GM18519 (cell line): ENCODE measurements around the gene CCNT2.
"Not testable (repeated sequence)": the region's sequence is repeated elsewhere in the genome, so short reads cannot be mapped to it uniquely, and the experiment has no call there.

Experiments used
- ATAC-seq: cut with Tn5 transposase; IDR thresholded peaks from one replicate; pipeline ENCODE4 v1.9.1; 2021; ENCODE audit warnings: mild to moderate bottlenecking, moderate library complexity; ENCODE audit not compliant: unreplicated experiment, low FRiP score

CCNT2 gene

DNA sequence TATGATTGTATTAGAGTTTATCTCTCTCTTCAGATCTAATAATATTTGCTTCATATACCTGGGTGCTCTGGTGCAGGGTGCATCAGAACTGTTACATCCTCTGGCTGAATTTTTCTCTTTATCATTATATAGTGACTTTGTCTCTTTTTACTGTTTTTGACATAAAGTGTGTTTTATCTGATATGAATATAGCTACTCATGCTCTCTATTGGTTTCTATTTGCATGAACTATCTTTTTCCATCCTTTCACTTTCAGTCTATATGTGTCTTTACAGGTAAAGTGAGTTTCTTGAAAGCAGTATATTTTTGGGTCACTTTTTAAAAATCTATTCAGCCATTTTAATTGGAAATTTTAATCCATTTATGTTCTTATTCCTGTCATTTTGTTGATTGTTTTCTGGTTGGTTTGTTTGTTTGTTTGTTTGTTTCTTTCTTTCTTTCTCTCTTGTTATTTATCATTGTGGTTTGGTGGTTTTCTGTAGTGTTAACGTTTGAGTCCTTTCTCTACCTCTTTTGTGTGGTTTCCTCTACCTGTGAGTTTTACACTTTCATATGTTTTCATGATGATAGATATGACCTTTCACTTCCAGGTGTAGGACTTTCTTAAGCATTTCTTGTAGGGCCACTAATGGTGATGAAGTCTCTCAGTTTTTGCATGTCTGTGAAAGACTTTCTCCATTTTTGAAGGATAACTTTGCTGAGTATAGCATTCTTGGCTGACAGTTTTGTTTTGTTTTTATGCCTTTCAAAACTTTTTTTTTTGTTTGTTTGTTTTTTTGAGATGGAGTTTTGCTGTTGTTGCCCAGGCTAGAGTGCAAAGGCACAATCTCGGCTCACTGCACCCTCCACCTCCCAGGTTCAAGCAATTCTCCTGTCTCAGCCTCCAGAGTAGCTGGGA is 54.9 kb downstream of the CCNT2 start:
- ATAC-seq = peak; percentile 75

DNA sequence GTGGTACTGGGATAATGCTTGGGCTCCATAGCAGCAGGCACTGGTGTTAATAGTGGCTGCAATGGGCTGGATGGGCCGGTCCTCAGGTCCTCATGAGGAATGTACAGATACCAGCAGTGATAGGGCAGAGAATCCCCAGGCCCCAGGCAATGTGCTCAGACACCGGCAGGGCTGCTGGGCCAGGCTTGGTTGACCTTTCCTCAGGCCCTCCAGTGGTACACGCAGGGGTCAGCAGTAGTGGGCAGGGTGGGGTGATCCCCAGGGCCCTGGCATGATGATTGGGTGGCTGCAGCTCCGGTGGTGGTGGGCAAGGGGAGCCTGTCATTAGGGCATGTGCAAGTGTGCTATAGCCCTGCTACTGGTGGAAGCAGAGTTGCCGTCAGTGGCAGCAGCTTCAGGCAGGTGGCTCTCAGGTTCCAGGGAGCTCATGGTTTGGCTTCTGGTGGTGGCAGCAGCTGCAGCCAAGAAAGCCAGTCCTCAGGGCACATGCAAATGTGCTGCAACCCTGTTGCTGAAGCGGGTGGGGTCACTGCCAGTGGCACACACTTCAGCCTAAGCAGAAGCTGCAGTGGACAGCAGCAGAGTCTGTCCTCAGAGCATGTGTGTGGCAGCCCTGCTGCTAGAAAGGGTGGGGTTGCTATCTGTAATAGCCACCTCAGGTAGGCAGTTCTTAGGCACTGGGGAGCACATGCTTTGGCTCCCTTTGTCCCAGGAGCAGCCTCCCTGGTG is 56.8 kb downstream of the CCNT2 start:
- ATAC-seq = no peak

DNA sequence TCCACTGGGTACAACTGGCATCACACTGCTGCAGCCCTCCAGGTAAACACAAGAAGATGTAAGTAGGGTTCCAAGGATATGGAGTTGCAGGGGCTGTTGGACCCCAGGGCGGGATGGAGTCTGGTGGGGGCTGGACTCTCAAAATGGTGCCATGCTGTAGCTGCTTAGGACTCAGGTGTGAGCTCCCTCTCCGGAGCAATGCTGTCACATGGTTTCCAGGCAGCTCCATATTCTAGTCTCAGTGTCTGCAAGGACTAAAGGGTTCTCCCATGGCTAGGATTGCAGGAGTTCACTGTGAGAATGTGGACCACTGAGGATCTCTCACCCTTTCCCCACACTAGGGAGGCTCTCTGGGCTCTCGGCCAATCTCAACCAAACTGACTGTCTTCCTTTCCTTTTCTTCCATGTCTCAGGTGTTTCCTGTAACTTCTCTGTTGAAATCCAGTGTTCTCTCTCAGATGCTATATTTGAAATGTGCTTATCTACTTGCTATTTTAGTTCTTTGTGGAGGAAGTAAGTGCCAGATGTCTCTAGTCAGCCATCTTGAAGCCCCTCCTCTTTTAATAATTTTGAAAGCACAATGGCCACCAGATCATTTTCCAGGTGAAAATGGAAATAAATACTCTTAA is 57.6 kb downstream of the CCNT2 start:
- no peak for ATAC-seq

DNA sequence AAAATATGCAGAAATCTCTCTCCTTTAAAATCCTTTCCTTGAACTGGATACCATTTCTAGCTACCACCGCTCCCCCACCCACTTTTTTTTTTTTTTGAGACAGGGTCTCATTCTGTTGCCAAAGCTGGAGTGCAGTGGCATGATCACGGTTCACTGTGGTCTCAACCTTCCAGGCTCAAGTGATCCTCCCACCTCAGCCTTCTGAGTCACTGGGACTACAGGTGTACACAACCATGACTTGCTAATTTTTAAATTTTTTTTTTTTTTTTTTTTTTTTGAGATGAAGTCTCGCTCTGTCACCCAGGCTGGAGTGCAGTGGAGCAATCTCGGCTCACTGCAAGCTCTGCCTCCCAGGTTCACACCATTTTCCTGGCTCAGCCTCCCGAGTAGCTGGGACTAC is 58.5 kb downstream of the CCNT2 start:
- not testable (repeated sequence) for ATAC-seq

DNA sequence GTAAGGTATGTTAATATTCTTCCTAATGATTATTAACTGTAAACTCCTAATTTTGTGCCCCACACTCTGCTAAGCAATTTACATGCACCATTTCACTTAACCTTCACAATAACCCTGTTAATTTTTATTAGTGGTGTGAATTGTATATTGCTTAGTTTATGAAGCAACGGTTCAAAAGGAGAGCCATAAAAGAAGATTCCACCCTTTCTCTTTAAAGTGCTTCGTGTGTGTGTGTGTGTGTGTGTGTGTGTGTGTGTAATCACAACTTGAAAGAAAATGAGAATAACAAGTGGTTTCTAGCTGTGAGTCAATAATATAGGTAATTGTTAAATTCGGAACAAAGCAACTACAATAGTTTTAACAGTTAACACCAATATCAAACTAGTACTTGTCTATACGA is 60.6 kb downstream of the CCNT2 start:
- ATAC-seq = no peak

DNA sequence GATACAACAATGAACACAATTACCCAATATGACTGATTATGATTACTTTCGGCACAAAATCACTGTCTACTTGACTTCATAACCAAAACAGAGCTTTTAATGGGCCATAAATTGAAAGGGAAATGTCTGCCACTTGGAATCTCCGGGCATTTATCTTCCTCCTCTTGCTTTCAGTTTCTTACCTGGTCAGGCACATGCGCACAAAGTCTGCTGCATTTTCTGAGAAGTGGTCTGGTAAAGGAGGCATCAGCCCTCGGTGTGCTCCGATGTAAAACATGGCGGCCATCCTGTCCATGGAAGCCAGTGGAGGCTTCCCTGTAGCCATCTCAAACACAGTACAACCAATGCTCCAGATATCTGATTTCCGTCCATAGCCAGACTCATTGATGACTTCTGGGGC is 62.0 kb downstream of the CCNT2 start:
- ATAC-seq = no peak

DNA sequence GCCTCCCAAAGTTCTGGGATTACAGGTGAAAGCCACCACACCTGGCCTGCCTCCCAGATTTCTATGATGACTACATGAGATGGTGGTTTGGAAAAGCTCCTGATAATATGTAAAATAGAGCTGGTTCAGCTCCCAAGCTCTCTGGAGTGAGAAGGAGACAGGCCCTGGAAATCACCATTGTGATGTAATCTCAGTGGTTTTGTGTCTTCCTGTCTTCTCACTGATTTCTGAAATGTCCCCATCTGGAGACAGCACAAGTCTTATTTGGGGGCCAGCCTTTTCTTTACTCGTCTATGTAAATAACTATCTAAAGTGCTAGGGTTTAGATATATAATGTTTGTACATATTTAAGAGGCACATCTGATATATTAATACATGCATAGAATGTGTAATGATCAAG is 64.0 kb downstream of the CCNT2 start:
- no peak for ATAC-seq

DNA sequence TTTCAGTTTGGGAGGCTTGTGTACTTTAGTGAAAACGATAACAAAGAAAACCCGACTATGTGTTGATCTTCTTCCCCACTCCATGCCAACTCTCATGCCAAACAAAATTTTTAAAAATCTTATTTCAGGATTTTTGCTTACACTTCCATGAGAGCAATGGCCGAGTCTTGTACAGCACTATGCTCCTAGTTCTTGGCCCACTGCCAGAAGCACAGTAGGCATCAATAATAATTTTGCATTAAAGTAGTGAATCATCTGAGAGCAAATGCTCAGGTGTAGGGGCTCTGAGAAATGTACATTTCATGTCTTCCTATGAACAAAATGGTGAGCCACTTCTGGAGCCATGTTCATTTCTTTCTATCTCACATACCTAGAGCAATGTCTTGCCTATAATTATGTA is 66.4 kb downstream of the CCNT2 start:
- no peak for ATAC-seq

DNA sequence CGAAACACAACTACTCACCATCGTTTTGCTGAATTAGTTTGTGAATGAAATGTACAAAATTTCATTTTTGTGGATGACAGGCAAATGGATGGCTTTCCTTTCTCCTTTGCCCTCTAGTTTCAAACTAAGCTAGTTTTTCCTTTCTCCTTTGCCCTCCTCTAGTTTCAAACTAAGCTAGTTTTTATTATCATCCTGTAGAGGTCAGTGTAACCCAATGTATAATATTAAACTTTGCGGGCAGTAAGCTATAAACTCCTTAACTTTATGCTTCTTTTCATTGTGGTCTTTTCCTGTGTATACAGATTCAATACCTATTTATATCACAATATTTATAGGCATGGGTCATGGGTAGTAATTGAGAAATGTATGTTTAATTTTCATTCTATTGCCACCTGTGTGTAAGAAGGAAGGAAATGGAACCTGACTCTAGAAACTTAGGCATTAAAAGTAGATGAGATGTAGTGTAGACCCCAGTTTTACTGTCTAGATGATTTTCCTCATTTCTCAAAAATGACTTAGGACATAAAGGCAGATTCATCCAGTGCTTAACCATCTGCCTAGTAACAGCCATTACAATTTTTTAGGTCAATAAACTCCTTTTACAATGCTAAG is 70.5 kb downstream of the CCNT2 start:
- ATAC-seq = no peak

DNA sequence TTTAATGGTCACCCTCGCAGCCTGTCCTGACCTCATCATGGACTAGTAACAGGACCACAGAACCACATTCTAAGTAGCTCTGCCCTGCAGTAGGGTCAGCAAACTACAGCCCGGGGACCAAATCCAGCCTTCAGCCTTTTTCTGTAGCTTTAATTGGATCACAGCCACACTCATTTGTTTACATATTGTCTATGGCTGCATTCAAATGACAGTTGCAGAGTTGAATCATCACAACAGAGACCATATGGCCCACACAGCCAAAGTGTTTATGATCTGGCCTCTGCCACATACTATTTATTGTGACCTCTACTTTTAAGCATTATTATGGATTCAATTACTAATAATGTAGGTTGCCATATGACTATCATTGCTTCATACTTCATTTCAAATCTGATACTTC is 80.9 kb downstream of the CCNT2 start:
- no peak for ATAC-seq

DNA sequence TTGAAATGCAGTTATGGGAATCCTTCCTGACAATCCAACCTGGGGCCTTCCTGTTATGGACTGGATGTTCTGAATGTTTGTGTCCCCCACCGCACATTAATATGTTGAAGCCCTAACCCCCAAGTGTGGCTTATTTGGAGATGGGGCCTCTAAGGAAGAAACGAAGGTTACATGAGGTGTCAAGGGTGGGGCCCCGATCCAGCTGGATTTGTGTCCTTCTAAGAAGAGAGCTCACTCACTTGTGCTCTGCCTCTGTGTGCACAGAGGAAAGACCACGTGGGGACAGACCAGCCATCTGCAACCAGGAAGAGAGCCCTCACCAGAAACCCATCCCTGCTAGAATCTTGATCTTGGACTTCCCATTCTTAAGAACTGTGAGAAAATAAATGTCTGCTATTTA is 84.2 kb downstream of the CCNT2 start:
- no peak for ATAC-seq

DNA sequence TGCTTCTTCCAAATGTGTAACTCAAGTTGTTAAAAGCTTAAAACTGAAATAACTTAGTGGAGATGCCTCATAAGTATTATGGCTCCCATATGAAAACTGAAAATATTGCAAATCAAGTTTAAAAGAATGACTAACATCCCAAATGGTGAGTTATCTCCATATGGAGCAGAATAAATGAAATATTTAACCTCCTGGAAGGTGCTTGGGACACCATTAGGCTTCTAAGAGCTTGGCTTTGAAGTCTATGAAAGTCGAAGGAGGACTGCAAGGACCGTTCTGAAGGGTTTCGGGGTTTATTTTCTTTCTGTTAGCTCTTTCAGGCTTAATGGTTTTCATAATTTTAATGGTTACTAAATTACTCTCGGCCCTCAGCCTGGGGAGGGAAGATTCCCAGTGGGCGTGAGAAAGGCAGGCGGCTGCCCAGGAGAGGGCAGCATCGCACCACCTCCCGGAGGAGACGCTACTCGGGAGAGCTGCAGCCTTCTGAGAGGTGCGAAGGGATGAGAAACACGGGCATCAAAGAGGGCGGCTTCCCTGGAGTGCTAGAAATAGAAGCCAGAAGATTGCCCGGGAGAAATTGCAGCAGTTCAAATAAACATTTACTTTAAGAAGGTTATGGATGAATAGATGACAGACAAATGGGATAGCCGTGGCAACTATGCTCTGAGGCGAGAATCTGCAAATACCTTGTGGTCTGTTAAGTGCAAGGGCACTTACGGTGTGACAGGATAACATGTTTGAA is 85.6 kb downstream of the CCNT2 start:
- peak; percentile 61 for ATAC-seq

DNA sequence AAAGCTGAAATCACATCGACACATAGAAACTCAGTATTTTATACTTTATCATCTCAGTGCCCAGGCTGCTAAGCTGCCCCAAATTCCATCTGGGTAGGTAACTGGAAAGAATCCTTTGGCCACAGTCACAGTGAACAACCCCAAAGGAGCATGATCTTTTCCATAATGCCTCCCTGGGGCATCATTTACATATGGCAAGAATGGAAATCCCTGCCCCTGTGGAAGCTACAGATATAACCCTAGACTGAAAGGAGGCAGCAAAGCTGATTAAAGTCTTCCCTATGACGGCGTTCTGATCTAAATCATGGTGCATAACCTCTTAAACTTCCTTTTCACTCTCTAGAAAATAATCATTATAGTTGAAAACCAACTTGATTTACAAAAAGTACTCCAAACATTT is 87.1 kb downstream of the CCNT2 start:
- no peak for ATAC-seq
